Osteoblast (primary cell): ENCODE measurements around the gene TOMM22. TPM values are rescaled to one million over a fixed set of nuclear protein-coding genes. Genes with fewer than 3 reads are reported as not detected.

ENCODE experiments used
- DNase-seq: peaks from one replicate; pipeline ENCODE4 v3.0.0; 2011; ENCODE audit warnings: low spot score, mixed read lengths; ENCODE audit not compliant: insufficient read length; ENCODE audit errors: missing footprints
- H2AFZ ChIP-seq: 2 replicates; pipeline ENCODE4 v1.6.0; 2011; ENCODE audit warnings: mild to moderate bottlenecking, low read length
- H3K27ac ChIP-seq: 2 replicates; pipeline ENCODE4 v1.5.1; 2011; ENCODE audit warnings: mild to moderate bottlenecking, low read depth, low read length, moderate library complexity
- H3K27me3 ChIP-seq: 2 replicates; pipeline ENCODE4 v1.6.0; 2012; ENCODE audit warnings: mild to moderate bottlenecking, control low read depth, inconsistent platforms, low read length, moderate library complexity; ENCODE audit not compliant: insufficient read depth
- H3K36me3 ChIP-seq: 2 replicates; pipeline ENCODE4 v1.5.1; 2011; ENCODE audit warnings: mild to moderate bottlenecking, low read length, control low read depth, moderate library complexity; ENCODE audit not compliant: insufficient read depth
- H3K4me1 ChIP-seq: 2 replicates; pipeline ENCODE4 v1.5.1; 2011; ENCODE audit warnings: mild to moderate bottlenecking, low read length, control low read depth, moderate library complexity; ENCODE audit not compliant: insufficient read depth
- H3K4me2 ChIP-seq: 2 replicates; pipeline ENCODE4 v1.6.0; 2011; ENCODE audit warnings: mild to moderate bottlenecking, low read length; ENCODE audit not compliant: insufficient read depth
- H3K4me3 ChIP-seq: fragments of 200-600 bp; sonication (generic); 3 replicates; pipeline ENCODE4 v1.5.1; 2012; ENCODE audit warnings: mild to moderate bottlenecking, low read length, inconsistent platforms; ENCODE audit not compliant: insufficient read depth
- H3K79me2 ChIP-seq: 2 replicates; pipeline ENCODE4 v1.6.0; 2012; ENCODE audit warnings: mild to moderate bottlenecking, low read length, control low read depth, inconsistent platforms; ENCODE audit not compliant: insufficient read depth
- H3K9me3 ChIP-seq: 2 replicates; pipeline ENCODE4 v1.5.1; 2011; ENCODE audit warnings: low read depth, low read length, control low read depth
- H4K20me1 ChIP-seq: 2 replicates; pipeline ENCODE4 v1.6.0; 2012; ENCODE audit warnings: mild to moderate bottlenecking, low read length, control low read depth; ENCODE audit not compliant: insufficient read depth
- CTCF ChIP-seq: IDR thresholded peaks from 2 replicates; pipeline ENCODE4 v1.5.1; 2011; ENCODE audit warnings: mild to moderate bottlenecking, low read depth, low read length, moderate library complexity; ENCODE audit errors: extremely low read depth
- total RNA-seq: library from RNA; depleted of rRNA; stranded (reverse); fragments of >200 nt; gene quantifications from 2 replicates; pipeline ENCODE4 v1.2.3, GENCODE V29; 2012

Gene TOMM22
- total RNA-seq, 1 donor = 60.4 TPM

- peak overlapping the region; percentile 90 for H3K4me3 ChIP-seq
Measured at GRCh38 chr22:38707346-38707745, 25.6 kb downstream of the TOMM22 start.

GRCh38 chr22:38707984-38708383 is 26.2 kb downstream of the TOMM22 start:
- Histone ChIP-seq H3K27me3 (no peaks in the 10 kb centered on the region), H3K4me3 (no peak overlapping the region), H2AFZ (no peak overlapping the region), H3K9me3 (no peaks in the 10 kb centered on the region), H3K79me2 (peaks cover 71% of the 10 kb centered on the region), H4K20me1 (peaks cover 56% of the 10 kb centered on the region), H3K36me3 (peaks cover 18% of the 10 kb centered on the region), H3K27ac (no peak overlapping the region), H3K4me2 (peak overlapping the region; percentile 80), H3K4me1 (peaks cover 22% of the 10 kb centered on the region)
- TF ChIP-seq CTCF = no peak
- DNase-seq = no peak

More at GRCh38 chr22:38707346-38707745, 25.6 kb downstream of the TOMM22 start:
- Histone ChIP-seq H2AFZ (no peak overlapping the region), H3K27ac (peak overlapping the region; percentile 59), H3K27me3 (no peaks in the 10 kb centered on the region), H3K36me3 (peaks cover 12% of the 10 kb centered on the region), H3K4me2 (peak overlapping the region; percentile 80), H3K9me3 (no peaks in the 10 kb centered on the region), H4K20me1 (peaks cover 50% of the 10 kb centered on the region), H3K79me2 (peaks cover 65% of the 10 kb centered on the region), H3K4me1 (peaks cover 22% of the 10 kb centered on the region)
- peak; percentile 78 for DNase-seq
- TF ChIP-seq CTCF = no peak

- H2AFZ ChIP-seq = no peak overlapping the region
- peaks cover 22% of the 10 kb centered on the region for H3K4me1 ChIP-seq
- peaks cover 18% of the 10 kb centered on the region for H3K36me3 ChIP-seq
- H3K79me2 ChIP-seq = peaks cover 85% of the 10 kb centered on the region
- no peak overlapping the region for H3K4me2 ChIP-seq
- DNase-seq = no peak
- no peak overlapping the region for H3K27ac ChIP-seq
- H4K20me1 ChIP-seq = peaks cover 69% of the 10 kb centered on the region
- no peaks in the 10 kb centered on the region for H3K27me3 ChIP-seq
- no peak for TF ChIP-seq CTCF
- H3K9me3 ChIP-seq = no peaks in the 10 kb centered on the region
- H3K4me3 ChIP-seq = no peak overlapping the region
Measured at GRCh38 chr22:38709306-38709705, 27.5 kb downstream of the TOMM22 start.

- Histone ChIP-seq H3K4me2 (no peak overlapping the region), H3K79me2 (peaks cover 95% of the 10 kb centered on the region), H3K27me3 (no peaks in the 10 kb centered on the region), H3K36me3 (peaks cover 21% of the 10 kb centered on the region), H2AFZ (no peak overlapping the region), H3K27ac (no peak overlapping the region), H3K4me1 (peaks cover 16% of the 10 kb centered on the region), H4K20me1 (peaks cover 78% of the 10 kb centered on the region), H3K9me3 (no peaks in the 10 kb centered on the region), H3K4me3 (no peak overlapping the region)
- no peak for DNase-seq
- no peak for TF ChIP-seq CTCF
Measured at GRCh38 chr22:38710351-38710750, 28.6 kb downstream of the TOMM22 start.
